HG03378 (cell line): Measurements from ENCODE around the gene CIDEB.

ENCODE experiments used
- ATAC-seq: cut with Tn5 transposase; IDR thresholded peaks from one replicate; pipeline ENCODE4 v1.9.1; 2021; ENCODE audit warnings: mild to moderate bottlenecking, moderate library complexity; ENCODE audit not compliant: unreplicated experiment

CIDEB gene

DNA sequence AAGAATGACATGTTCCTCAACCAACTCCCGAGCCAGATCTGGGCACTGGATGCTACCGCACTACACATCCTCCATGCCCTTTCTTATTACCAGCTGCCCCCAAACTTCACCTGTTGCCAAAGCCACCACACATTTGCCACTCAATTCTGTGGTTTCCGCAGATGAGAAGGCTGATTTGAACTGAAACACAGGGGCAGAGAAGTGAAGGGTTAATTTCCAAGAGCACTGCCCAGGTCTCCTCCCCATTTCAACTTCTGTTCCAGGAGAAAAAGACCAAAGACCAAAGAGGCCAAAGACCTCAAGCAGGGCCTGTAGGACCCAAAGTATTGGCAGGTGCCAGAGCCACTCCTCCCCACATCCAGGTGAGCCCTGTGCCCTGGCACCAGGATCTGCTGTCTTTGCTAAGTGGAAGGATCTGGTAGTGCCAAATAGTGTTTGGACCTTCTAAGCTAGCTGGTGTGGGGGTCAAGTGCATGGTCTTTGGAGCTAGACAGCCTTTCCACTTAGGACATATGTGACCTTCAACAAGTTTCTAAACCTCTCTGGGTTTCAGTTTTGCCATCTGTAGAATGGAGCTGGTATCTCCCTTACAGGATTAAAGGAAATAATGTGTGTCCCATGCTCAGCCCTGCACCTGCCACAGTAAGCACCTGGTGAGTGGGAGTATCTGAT lies 16.2 kb downstream of the CIDEB start:
- no peak for ATAC-seq

DNA sequence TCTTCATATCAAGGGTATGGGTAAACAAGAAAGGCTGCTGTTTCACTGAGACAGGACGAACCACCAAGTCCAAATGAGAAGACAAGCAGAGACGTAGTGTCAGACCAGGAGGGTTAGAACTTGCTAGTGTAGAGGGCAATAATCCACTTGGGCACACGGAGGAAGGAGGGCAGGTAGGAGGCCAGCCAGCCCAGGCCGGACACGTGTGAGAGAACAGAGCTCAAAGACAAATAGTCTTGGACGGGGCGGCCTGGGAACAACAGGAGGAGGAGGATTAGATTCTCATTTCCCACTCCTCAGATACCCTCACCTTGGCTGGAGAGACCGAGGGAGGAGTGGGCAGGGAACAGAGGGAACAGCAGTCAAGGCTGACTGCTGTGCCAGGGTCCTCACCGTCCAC lies 17.0 kb downstream of the CIDEB start:
- ATAC-seq: no peak

DNA sequence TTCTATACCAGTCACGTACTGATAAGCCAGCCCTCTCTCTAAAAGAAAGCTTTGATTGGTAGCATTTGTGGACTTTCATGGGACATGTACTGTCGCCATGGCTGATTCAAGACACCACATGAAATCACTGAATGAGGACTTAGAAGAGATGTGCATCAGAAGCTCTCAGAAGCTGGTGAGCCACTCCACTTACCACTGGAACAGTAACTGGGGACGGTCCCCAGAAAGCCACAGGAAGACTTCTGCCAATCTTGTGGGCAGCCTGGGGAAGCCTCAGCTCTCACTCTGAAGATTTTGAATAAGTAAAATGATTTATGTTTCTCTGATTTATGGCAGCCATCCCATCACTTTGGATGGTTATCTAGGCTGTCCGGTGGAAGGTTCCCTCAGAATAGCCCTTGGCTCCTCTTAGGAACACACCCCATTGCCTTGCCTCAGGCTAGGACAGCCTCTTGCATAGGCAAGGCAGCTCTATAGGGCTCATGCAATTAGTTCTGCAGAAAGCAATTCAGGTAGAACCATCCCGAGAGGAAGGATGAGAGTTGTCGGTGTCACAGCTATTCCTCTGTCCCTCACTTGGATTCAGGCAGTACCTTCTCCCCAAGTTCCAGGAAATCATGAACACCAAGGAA lies 18.0 kb downstream of the CIDEB start:
- no peak for ATAC-seq

DNA sequence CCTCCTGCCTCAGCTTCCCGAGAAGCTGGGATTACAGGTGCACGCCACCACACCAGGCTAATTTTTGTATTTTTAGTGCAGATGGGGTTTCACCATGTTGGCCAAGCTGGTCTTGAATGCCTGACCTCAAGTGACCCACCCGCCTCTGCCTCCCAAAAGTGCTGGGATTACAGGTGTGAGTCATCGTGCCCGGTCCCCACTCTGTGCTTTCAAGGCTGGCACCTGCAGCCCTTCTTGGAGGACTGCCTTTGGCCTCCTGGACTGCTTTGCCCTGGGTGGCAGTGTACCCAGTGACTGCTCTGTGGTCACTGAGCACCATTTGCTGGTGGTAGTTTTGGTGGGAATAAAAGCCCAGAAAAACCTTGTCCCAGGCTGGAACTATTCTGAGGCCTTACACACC lies 20.8 kb downstream of the CIDEB start:
- no peak for ATAC-seq

DNA sequence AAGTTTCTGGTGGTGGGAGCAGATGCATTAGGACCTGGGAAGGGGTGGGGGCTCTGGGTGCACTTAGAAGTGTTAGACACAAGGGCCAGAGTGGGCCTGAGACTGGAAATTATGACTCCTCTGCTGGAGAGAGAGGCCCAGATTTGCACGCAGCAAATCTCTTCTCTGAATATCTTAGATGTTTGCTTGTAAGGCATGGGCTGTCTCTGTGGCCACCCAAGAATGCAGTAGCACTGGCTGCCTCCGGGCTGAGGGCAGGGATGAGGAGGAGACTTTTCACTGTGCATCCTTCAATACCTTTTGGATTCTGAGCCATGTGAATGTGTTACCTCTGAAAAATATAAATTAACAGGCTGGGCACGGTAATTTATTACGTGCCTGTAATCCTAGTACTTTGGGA lies 22.4 kb downstream of the CIDEB start:
- no peak for ATAC-seq

DNA sequence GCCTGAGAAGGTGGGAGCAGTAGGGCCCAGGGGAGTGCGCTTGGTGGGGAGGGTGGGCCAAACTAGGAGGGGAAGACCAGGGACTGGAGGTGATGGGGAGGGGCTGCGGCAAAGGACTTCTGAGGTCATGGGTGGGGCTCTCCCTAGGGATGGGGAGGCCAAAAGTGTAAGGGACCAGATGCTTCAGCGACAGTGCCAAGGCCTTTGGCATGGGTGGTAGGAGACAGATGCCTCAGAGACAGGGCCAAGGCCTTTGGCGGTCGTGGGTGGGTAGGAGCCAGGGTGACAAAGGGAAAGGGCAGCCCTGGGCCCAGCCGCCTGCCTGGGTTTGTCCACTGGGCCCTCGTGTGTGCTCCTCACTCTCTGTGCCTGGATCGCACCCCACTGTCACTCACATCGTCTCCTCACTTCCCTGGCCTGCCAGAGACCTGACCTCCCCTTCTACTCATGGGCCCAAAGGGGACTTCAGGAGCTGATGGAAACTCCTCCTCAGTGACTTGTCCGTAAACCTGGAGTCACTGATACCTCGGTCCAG lies 23.2 kb downstream of the CIDEB start:
- no peak for ATAC-seq

DNA sequence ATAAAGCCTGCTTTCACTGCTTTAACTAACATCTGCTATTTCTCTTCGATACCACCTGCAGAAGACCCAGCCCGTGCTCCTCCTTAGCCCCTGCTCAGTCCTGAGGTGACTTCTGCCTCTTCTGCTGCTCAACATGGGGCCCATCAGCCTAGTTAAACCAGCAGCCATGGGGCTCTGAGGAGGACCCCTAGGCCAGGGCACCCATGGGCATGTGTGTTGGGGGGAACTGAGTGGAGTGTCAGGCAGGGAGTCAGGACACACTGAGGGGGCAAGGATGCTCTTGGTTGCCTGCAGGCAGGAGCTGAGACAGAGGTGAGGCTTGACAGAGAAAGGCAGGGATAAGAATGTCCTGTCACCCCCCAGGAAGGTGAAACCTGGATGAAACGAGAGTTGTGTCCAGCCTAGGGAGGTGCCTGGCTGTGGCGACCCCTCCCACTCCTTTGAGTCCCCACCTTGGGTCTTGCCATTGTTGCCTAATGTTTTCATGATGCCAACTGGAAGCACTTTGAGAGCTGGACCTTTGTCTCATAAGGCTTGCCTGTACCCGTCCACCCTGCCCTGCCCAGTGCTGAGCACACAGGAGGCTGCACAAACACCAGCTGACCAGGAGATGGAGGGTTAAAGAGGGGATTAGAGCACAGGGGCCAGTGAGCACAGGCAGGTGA lies 23.8 kb downstream of the CIDEB start:
- no peak for ATAC-seq

DNA sequence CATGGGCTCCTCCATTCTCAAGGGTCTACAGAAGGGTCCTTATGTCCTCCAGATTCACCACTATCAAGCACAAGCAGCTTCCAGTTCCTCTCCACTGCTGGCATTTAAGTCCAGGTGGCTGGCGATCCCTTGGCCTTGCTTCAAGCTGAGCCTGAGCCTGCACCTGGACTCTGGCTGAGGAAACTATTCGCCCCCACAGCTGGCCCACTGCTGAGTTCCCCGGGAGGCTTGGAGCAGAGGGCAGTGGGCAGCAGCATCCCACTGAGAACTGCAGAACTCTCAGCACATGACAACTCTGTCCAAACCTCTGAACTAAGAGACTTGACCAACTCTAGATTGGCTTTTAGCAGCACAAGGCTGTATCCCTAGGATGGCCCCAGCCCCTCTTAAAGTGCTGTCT lies 25.0 kb downstream of the CIDEB start:
- no peak for ATAC-seq

DNA sequence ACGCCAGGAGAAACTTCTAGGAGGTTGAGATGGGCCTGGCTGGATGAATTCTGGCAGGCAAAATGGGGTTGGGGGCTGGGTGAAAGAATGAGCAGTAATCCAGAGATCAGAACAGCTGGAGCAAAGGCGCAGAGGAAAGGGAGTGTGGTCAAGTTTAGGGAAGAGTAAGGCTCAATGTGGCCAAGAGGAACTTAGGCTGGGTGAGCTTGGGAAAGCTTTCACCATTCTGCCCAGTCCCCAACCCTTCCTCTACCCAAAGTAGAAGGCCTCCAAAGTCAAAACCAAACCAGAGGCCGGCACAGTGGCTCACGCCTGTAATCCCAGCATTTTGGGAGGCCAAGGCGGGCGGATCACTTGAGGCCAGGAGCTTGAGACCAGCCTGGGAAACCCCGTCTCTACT lies 26.1 kb downstream of the CIDEB start:
- ATAC-seq: no peak

DNA sequence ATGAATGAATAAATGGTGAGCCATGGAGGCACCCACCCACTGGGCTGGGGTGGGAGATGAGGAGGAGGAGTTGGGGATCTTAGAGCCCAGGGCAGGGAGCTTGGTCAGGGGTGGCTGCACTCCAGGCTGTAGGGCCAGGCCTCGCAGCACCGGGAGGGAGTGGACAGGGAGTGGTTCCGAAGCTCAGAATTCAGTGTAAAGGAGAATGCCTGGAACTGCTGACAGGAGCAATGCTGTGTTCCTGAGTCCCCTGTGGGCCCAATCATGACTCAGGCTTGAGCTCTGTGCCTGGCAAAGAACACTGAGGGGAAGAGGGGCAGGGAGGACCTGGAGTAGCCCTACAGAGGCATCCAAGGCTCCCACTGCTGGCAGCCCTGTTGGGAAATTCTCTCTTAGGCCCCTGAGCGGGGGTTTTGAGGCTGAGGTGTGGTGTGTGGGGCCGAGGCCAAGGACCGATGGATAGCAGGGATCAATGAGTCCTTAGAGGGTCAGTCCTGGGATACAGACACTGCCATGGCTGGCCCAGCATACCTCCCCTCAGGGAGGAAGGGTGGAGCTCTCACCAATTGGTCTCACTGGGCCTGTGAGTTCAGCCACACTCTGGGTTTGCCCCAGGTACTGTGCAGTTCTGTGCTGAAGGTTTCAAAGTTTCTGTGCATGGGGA lies 26.8 kb downstream of the CIDEB start:
- no peak for ATAC-seq

DNA sequence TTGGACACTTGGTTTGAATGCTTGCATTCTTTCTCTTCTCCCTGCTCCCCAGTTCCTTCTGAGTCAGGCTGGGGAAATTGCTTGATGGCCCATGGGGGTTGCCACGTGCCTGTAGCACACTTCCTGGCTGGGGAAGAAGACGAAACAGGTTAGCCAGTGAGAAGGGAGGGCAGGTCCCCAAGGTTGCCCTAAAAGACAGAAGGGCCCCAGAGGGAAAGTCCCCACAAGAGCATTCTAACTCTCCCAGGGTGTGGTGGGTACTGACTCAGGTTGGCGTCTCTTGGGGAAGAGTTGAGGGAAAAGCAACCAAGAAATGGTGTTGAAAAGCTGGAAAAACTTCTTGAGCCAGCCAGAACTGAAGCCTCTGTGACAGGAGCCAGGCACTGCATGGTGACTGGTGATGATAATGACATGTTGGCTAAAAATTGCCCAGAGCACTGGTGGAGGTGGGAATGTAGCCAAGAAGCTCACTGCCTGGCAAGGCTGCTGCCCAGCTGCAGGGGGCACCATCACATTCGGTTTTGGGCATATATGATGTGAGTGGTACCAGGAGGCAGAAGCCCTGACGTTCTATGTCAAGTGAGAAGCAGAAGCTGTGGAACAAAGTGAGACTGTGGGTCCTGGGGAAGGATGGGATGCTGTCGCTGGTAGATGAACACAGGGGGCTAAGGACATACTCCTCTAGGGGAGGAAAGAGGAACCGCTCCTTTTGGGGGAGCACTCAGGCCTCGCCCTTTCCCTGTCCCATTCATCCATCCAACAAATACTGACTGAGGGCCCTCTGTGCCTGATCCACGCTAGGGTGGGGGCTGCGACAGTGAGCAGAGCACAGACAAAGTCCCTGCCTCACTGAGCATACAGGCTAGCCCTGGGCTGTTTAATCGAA lies 28.2 kb downstream of the CIDEB start:
- peak; percentile 56 for ATAC-seq

DNA sequence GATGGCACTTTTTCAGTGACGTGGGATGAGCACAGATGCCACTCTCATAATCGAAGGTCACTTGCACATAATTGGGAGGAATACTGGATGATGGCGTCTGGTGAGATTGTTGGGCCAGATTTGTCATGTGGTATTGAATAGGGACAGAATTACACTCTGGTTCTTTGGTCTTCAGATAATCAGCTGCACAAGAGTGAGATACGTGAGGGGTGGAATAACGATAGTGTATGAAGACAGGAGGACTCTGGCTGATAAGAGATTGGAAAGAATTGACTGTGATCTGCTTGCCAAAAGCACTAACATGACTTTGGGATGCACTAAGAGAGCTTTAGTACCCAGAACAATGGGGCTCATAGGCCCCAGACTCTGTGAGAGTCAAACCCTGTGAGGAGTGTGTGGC lies 29.4 kb downstream of the CIDEB start:
- no peak for ATAC-seq

DNA sequence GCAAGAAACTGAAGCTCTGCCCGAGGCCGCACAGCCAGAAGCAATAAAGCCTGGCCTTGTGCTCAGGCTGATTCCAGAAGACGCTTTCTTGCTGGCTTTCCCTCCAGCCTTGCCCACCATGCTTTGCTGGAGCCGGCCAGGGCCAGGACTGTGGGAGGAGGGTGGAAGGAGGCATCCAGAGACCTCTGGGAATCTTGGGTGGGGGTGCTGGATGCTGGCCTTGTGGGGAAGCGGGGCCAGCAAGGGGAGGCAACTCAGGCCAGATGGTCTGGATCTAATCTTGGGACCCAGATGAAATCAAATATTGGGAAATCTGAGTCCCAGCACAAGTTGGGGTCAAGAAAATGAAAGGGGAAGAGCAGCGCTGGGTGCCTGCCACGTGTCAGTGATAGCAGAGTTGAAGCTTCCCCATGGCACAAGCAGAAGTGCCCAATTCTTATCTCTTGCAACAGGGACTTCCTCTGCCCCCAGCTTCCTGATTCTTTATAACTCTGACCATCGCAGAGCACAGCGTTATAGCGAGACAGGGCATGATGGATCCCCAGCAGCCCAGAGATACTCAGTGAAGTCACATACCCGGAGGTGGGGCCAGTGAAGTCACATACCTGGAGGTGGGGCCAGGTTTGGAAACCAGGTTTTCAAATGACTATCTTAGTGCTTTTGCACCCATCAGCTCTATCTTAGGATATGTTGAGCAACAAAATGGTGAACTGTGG lies 30.0 kb downstream of the CIDEB start:
- no peak for ATAC-seq

DNA sequence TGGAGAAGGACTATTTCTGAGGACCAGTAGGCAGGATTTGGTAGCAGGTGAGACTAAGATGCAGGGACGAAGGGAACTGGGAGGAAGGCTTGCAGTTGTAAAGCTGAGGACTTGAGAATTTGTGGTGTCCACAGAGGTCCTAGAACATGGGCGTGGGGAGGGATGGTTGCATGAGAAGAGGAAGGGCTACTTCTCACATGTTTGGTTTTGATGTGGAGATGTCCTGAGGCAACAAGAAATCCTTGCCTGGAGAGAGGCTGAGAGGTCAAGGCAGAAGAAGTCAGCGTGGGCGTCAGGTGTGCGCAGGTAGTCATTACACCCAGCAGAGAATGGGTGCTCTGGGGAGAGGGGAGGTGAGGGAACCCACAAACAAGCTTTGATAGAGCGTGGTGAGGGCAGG lies 30.7 kb downstream of the CIDEB start:
- ATAC-seq: no peak

DNA sequence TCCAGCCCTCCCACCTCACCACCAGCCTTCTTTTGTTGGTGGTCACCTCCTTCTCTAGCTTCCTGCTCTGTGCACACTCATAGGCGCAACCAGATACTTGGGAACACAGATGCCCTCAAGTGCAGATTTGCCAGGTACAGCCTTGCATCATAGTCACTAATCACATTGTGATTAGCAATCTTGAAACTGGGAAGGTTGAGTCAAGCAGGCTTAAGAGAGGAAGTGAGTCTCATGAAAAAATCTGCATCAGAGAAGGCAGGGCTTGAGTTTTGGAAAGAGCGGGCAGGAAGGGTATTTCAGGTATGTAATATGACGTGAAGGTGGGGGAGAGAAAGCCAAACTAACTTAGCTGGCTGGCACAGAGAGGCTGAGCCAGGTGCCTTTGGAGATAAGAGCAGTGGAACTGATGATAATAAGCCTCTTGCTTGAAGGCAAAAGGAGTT lies 33.7 kb downstream of the CIDEB start:
- peak; percentile 66 for ATAC-seq

DNA sequence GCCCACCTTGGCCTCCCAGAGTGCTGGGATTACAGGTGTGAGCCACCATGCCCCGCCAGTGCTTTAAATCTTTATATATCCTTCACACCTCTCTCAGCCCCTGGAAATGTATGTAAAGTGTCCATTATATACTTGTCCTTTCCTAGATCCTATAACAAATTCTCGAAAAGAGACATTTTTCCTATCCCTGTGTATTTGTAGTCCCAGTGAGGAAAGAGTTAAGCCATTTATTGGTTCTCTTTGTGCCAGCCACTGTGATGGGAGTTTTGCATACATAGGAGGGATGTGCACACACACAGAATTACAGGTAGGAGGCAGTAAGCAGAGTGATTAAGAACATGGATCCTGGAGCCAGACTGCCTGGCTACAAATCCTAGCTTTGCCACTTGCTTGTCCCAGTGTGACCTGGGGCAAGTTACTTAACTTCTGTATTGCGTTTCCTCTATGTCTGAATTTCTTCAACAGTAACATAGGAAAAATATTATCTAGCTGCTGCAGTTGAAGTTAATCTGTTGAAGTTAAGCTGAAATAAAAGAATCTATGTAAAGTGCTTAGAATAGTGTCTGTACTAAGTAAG lies 34.3 kb downstream of the CIDEB start:
- no peak for ATAC-seq

DNA sequence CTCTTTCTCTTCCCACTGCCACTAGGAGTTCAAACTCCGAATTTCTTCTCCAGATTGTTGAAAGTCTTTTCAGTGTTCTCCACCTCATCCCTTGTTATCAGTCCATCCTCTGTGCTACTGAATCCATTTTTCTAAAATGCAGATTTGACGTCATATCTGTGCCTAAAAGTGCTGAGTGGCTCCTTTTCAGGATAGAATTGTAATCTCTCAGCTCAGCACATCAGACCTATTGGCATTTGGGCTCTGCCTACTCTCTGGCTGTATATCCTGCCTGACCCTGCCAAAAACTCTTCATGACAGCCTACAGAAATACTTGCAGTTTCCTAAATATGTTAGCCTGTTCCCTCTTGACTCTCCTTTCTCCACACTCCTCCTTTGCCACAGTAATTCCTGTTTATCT lies 35.3 kb downstream of the CIDEB start:
- ATAC-seq: no peak

DNA sequence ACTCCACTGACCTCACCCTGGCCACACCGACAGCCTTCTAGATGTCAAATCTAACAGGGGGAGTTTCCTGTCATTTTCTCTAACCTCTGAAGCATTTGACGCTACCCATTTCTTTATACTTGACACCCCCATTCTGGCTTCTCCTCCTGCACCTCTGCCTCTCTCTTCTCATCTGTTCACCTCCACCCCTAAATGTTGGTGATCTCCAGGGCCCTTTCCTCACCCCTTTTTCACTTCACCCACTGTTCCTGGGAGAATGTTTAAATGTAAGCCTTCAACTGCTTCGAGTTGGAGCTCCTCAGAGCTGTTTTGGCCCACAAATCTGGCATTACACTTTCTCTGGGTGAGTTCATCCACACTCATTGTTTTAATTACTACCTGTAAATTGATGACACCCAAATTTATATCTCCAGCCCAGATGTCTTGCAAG lies 35.9 kb downstream of the CIDEB start:
- ATAC-seq: no peak

DNA sequence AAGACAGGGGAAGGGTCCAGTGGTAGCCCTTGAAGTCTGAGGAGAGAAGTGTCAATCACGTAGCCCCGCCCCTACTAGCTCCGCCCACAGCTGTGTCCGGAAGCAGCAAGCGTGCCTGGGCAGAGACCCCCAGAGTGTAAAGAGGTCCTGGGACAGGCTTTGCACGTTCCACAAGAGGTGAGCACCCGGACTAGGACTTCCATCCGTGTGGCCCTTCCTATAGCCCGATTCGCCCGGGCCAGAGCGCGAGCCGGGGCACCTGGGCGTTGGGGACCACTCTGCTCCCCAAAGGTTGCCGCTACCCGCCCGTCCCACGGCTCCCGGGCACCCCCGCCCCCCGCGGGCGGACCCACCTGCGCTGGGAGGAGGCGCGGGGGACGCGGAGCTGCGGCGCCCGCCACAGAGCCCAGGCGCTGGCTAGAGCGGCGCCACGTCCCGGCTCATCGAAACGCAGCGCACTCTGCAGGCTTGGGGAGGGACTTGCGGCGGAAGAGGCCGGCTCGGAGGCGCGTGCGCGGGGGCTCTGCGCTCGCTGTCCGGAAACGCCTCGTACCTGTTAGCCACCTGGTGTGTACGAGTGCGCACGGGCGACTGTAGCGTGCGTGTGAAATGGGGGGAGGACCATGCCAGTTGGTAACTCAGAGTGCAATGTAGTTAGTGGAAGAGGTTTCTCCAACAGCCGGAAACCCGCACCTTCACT lies 36.5 kb downstream of the CIDEB start, which contains the start of gene RABGGTA:
RABGGTA (minus strand) TSS at position 464 of the 700 bp plus-strand sequence. CDS start 482 bp downstream, outside the sequence.
- ATAC-seq: peak; percentile 66
